H1 (cell line): Measurements from ENCODE around the gene SRSF12. TPM values are rescaled to one million over a fixed set of nuclear protein-coding genes. Genes with fewer than 3 reads are reported as not detected.

ENCODE experiments used
- CTCF ChIP-seq, 3 experiments: IDR thresholded peaks; 1 replicate in 2 of 3; 2 replicates in 1 of 3; pipeline versions ENCODE4 v1.5.1 to v1.6.1; 2011; ENCODE audit warnings: low read length in 3 of 3, mild to moderate bottlenecking in 3 of 3, inconsistent platforms in 2 of 3, low read depth in 1 of 3, moderate library complexity in 1 of 3; ENCODE audit not compliant: insufficient read depth in 1 of 3; ENCODE audit errors: control extremely low read depth in 1 of 3
- NRF1 ChIP-seq: IDR thresholded peaks from 2 replicates; pipeline ENCODE4 v1.6.1; 2011; ENCODE audit warnings: mild to moderate bottlenecking, low read depth, low read length, improper control_type of control experiment
- polyA plus RNA-seq, 7 experiments: library from polyadenylated mRNA; depleted of rRNA in 3 of 7; stranded (reverse) in 5 of 7; unstranded in 2 of 7; fragments of >200 nt in 5 of 7; fragments of 200-250 nt in 2 of 7; gene quantifications; 1 replicate in 5 of 7; 2 replicates in 1 of 7; 4 replicates in 1 of 7; pipeline versions ENCODE4 v1.2.1 to v1.2.3, GENCODE V29; 2011 to 2013; ENCODE audit warnings: missing spikeins in 2 of 7, mixed read lengths in 2 of 7
- total RNA-seq: library from RNA; stranded (reverse); fragmentation: NEBNext Ultra II Directional; extraction: Animal tissue kit (Norgen Biotek cat#: 25700); gene quantifications from 2 replicates; pipeline ENCODE4 v1.2.1, GENCODE V29; 2021
- TF ChIP-seq, protein P1 (sequence below): IDR thresholded peaks from 2 replicates; pipeline ENCODE4 v1.6.1; 2011; ENCODE audit warnings: low read depth, mild to moderate bottlenecking, low read length; ENCODE audit not compliant: insufficient read depth

SRSF12 gene
- total and polyA plus RNA-seq, 2 of the 8 experiments (the other 6 are each of a cell fraction or from before 2014, with no cell fraction given) = 2.6 to 4.2 TPM

DNA sequence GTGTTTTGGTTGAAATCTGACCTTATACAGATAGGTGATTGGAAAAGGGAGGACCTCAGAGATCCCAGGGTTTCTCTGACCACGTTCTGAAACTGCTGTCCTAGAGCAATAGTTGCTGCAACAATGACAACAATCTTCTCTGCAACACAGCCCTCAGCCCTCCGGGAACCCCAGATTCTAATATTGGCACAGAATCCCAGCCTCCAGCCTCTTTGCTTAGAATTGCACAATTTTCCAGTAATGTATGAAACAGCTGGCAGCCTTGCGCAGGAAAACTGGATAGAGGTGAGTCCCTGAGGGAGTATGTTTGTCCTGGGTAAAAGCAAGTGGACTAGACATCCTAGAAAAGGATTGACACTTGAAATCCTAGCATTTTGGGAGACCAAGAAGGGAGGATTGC lies 67.7 kb downstream of the SRSF12 start (continued):
- TF ChIP-seq NRF1 = no peak
- no peak for TF ChIP-seq CTCF (IDR thresholded peaks at IDR 0.05; ENCODE audit: control extremely low read depth in 1 of 3, insufficient read depth in 1 of 3, low read depth in 1 of 3, low read length in 3 of 3)
- TF ChIP-seq, protein P1, sequence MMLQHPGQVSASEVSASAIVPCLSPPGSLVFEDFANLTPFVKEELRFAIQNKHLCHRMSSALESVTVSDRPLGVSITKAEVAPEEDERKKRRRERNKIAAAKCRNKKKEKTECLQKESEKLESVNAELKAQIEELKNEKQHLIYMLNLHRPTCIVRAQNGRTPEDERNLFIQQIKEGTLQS = no peak
